ENCODE measurements around the gene CDC25B.
"Not testable (repeated sequence)": the region's sequence is repeated elsewhere in the genome, so short reads cannot be mapped to it uniquely, and the experiment has no call there.

CDC25B gene

GRCh38 chr20:3786665-3787323 lies 9.3 kb upstream of the CDC25B start, which contains the start of gene CENPB:
CENPB (minus strand) TSS chr20:3786740; CDS start chr20:3786483, 257 bp downstream.
- peak; percentile 91 for DNase-seq

GRCh38 chr20:3787324-3788014 lies 8.6 kb upstream of the CDC25B start:
- DNase-seq = no peak

- DNase-seq = no peak
Measured at GRCh38 chr20:3788685-3789155, 7.4 kb upstream of the CDC25B start.

GRCh38 chr20:3789201-3789600 lies 6.9 kb upstream of the CDC25B start:
- DNase-seq = not testable (repeated sequence)

- DNase-seq = not testable (repeated sequence)
Measured at GRCh38 chr20:3794168-3794567, 1.9 kb upstream of the CDC25B start.

- no peak for DNase-seq
Measured at GRCh38 chr20:3794701-3795420, 1.2 kb upstream of the CDC25B start.

- no peak for DNase-seq
Measured at GRCh38 chr20:3796477-3797225, 541 bp downstream of the CDC25B start.

- no peak for DNase-seq
Measured at GRCh38 chr20:3797226-3797545, 1.1 kb downstream of the CDC25B start.

GRCh38 chr20:3797592-3798372 lies 1.7 kb downstream of the CDC25B start:
- peak; percentile 47 for DNase-seq

- DNase-seq = no peak
Measured at GRCh38 chr20:3798373-3798768, 2.3 kb downstream of the CDC25B start.

- DNase-seq = no peak
Measured at GRCh38 chr20:3798908-3799248, 2.8 kb downstream of the CDC25B start.

- DNase-seq = no peak
Measured at GRCh38 chr20:3800256-3800877, 4.3 kb downstream of the CDC25B start.

GRCh38 chr20:3800878-3801260 lies 4.8 kb downstream of the CDC25B start:
- no peak for DNase-seq

- no peak for DNase-seq
Measured at GRCh38 chr20:3801299-3801698, 5.2 kb downstream of the CDC25B start.

- no peak for DNase-seq
Measured at GRCh38 chr20:3801846-3802245, 5.7 kb downstream of the CDC25B start.

- DNase-seq = no peak
Measured at GRCh38 chr20:3802524-3803239, 6.6 kb downstream of the CDC25B start.

GRCh38 chr20:3803289-3803688 lies 7.2 kb downstream of the CDC25B start:
- DNase-seq = no peak

GRCh38 chr20:3803854-3804253 lies 7.7 kb downstream of the CDC25B start:
- no peak for DNase-seq

- DNase-seq = no peak
Measured at GRCh38 chr20:3804254-3804751, 8.2 kb downstream of the CDC25B start.

GRCh38 chr20:3804781-3805180 lies 8.7 kb downstream of the CDC25B start:
- DNase-seq = no peak

GRCh38 chr20:3808544-3808943 lies 12.4 kb downstream of the CDC25B start:
- DNase-seq = no peak

Data from stimulated activated CD4-positive, alpha-beta T cell treated with anti-CD3 and anti-CD28 coated beads, Interleukin-4, amount 100 ng/mL, for 24 hours (primary cell).